Sigmoid colon (tissue), 7 donors: Measurements from ENCODE around the gene PRKCZ. TPM values are rescaled to one million over a fixed set of nuclear protein-coding genes. Genes with fewer than 3 reads are reported as not detected.

Experiments
- DNase-seq: peaks from one replicate; pipeline ENCODE4 v3.0.0-alpha.2; 2019
- H3K27ac ChIP-seq, 4 donors: fragments of 200-600 bp; sonication (generic); one replicate each; pipeline ENCODE4 v1.5.1; 2016 to 2019; ENCODE audit warnings: mild to moderate bottlenecking in 1 of 4
- H3K27me3 ChIP-seq, 3 donors: fragments of 200-600 bp; sonication (generic); one replicate each; pipeline ENCODE4 v1.5.1; 2019; ENCODE audit warnings: mild to moderate bottlenecking in 1 of 3
- H3K36me3 ChIP-seq, 4 donors: fragments of 200-600 bp; sonication (generic); one replicate each; pipeline ENCODE4 v1.5.1; 2016 to 2019
- H3K4me1 ChIP-seq, 4 donors: fragments of 200-600 bp; sonication (generic); one replicate each; pipeline ENCODE4 v1.5.1; 2017 to 2019
- H3K4me3 ChIP-seq, 4 donors: fragments of 200-600 bp; sonication (generic); one replicate each; pipeline ENCODE4 v1.5.1; 2017 to 2019; ENCODE audit warnings: mild to moderate bottlenecking in 2 of 4, moderate library complexity in 1 of 4
- H3K9me3 ChIP-seq, 4 donors: fragments of 200-600 bp in 3 of 4; sonication (generic) in 3 of 4; one replicate each; pipeline versions ENCODE4 v1.5.1 to v1.6.1; 2013 to 2019
- EP300 ChIP-seq, 4 donors: sonication (generic); formaldehyde crosslinking; IDR thresholded peaks; one replicate each; pipeline ENCODE4 v1.6.1; 2017; ENCODE audit warnings: antibody characterized with exemption in 4 of 4
- POLR2A ChIP-seq, 2 donors: fragments of 450-650 bp; IDR thresholded peaks; one replicate each; pipeline ENCODE4 v1.6.1; 2016; ENCODE audit warnings: antibody characterized with exemption in 2 of 2, mild to moderate bottlenecking in 2 of 2, moderate library complexity in 2 of 2
- POLR2AphosphoS5 ChIP-seq, 4 donors: sonication (generic); formaldehyde crosslinking; IDR thresholded peaks; one replicate each; pipeline ENCODE4 v1.6.1; 2017; ENCODE audit warnings: antibody characterized with exemption in 4 of 4
- WGBS, 2 donors: extraction: QIAGEN DNeasy Blood & Tissue Kit; methylation state at CpG; one replicate each; pipeline ENCODE4 v1.1.7; 2013; 5-methylcytosine and 5-hydroxymethylcytosine counted together
- intact Hi-C: fragments of 100-400 bp; cut with DNase I; formaldehyde crosslinking; loops from one replicate; pipeline ENCODE4 v1.15.1; 2023
- polyA plus RNA-seq, 3 donors: library from polyadenylated mRNA; stranded (reverse); fragments of 200-250 nt; gene quantifications; one replicate each; pipeline ENCODE4 v1.2.3, GENCODE V29; 2013
- total RNA-seq, 4 donors: library from RNA; depleted of rRNA; stranded (reverse); fragments of >200 nt; gene quantifications; one replicate each; pipeline ENCODE4 v1.1.0, GENCODE V29; 2016
- TF ChIP-seq, protein P1 (sequence below), 4 experiments: fragments of 450-650 bp in 3 of 4; fragments of 200-600 bp in 1 of 4; IDR thresholded peaks; one replicate each; pipeline ENCODE4 v1.5.1; 2016 to 2019; ENCODE audit warnings: antibody characterized with exemption in 4 of 4, mild to moderate bottlenecking in 3 of 4, moderate library complexity in 2 of 4
- donor health status: healthy with polysubstance abuse.
- donor health status: Bipolar disorder and iron deficiency.
- donor health status: healthy.

The PRKCZ gene
- total and polyA plus RNA-seq, 7 donors, result 1.4 to 52.9 (median 4.8) TPM

GRCh38 chr1:2088458-2088857 is 38.2 kb downstream of the PRKCZ start:
- Histone ChIP-seq H3K27me3 (peaks cover 0 to 63% (median 9%) of the 10 kb centered on the region in 3 donors), H3K4me3 (no peak overlapping the region), H3K36me3 (no peaks in the 10 kb centered on the region), H3K4me1 (no peaks in the 10 kb centered on the region), H3K27ac (peak overlapping the region in 2 of 4 donors; percentile 41 to 65), H3K9me3 (no peaks in the 10 kb centered on the region)
- 76 to 86% methylated on average over 16 of the region's 16 CpGs for WGBS, 2 donors
- intact Hi-C loops, result no loop called here
- TF ChIP-seq, protein P1, sequence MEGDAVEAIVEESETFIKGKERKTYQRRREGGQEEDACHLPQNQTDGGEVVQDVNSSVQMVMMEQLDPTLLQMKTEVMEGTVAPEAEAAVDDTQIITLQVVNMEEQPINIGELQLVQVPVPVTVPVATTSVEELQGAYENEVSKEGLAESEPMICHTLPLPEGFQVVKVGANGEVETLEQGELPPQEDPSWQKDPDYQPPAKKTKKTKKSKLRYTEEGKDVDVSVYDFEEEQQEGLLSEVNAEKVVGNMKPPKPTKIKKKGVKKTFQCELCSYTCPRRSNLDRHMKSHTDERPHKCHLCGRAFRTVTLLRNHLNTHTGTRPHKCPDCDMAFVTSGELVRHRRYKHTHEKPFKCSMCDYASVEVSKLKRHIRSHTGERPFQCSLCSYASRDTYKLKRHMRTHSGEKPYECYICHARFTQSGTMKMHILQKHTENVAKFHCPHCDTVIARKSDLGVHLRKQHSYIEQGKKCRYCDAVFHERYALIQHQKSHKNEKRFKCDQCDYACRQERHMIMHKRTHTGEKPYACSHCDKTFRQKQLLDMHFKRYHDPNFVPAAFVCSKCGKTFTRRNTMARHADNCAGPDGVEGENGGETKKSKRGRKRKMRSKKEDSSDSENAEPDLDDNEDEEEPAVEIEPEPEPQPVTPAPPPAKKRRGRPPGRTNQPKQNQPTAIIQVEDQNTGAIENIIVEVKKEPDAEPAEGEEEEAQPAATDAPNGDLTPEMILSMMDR (IDR thresholded peaks at IDR 0.05), result no peak
- TF ChIP-seq POLR2AphosphoS5 (IDR thresholded peaks at IDR 0.05), result peak in 2 of 4 donors; percentile 5 to 26
- peak; percentile 89 for DNase-seq

GRCh38 chr1:2089051-2089450 is 38.8 kb downstream of the PRKCZ start:
- WGBS, 2 donors, result 94 to 95% methylated on average over 17 of the region's 17 CpGs
- no peaks in the 10 kb centered on the region for H3K36me3 ChIP-seq
- TF ChIP-seq POLR2AphosphoS5 (IDR thresholded peaks at IDR 0.05) (no peak), POLR2A (IDR thresholded peaks at IDR 0.05) (no peak), EP300 (IDR thresholded peaks at IDR 0.05) (no peak)
- TF ChIP-seq, protein P1 (IDR thresholded peaks at IDR 0.05), result no peak
- peaks cover 0 to 59% (median 9%) of the 10 kb centered on the region in 3 donors for H3K27me3 ChIP-seq
- H3K9me3 ChIP-seq, result no peaks in the 10 kb centered on the region
- no peak overlapping the region for H3K4me3 ChIP-seq
- no peaks in the 10 kb centered on the region for H3K4me1 ChIP-seq
- peak overlapping the region in 3 of 4 donors; percentile 41 to 65 (median 49) for H3K27ac ChIP-seq
- DNase-seq, result no peak
- intact Hi-C loops, result no loop called here

DNA sequence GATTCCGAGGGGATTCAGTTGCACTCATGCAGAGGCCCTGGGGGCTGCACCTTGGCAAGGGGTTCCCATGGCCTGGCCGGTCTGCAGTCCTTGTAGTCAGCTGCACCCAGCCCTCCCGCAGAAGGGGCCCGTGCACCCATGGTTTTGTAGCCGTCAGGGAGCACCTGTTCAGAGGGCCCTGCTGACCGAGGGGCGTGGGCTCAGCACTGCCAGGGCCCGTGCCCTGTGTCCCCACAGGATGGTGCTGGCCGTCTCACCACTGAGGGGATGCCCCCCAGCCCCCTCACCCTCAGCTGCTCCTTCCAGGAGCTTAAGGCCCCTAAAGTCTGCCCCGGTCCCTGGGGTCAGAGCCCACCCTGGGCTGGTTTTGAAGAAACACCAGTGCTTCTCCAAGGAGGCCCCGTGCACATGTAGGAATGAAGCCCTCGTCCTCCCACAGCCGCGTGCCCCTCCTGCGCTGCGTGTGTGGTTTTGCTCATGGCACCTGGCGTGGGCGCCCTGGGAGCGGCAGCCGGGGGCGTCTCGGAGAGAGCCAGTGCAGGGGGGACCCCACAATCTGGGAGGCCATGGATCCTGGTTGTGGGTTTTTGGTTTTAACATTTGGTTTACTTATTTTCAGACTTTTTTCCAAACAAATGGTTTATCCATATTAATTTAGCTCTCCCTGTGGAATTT is 40.1 kb downstream of the PRKCZ start:
- H3K27ac ChIP-seq, result peak overlapping the region in 2 of 4 donors; percentile 39 to 65
- intact Hi-C loops, result no loop called here
- no peaks in the 10 kb centered on the region for H3K4me1 ChIP-seq
- H3K9me3 ChIP-seq, result no peaks in the 10 kb centered on the region
- H3K36me3 ChIP-seq, result no peaks in the 10 kb centered on the region
- no peak for DNase-seq
- 85 to 93% methylated on average over 22 of the region's 22 CpGs for WGBS, 2 donors
- no peak overlapping the region for H3K4me3 ChIP-seq
- H3K27me3 ChIP-seq, result peaks cover 0 to 51% (median 9%) of the 10 kb centered on the region in 3 donors
- TF ChIP-seq, protein P1 (IDR thresholded peaks at IDR 0.05), result no peak
- TF ChIP-seq EP300 (IDR thresholded peaks at IDR 0.05) (no peak), POLR2AphosphoS5 (IDR thresholded peaks at IDR 0.05) (no peak), POLR2A (IDR thresholded peaks at IDR 0.05) (no peak)

DNA sequence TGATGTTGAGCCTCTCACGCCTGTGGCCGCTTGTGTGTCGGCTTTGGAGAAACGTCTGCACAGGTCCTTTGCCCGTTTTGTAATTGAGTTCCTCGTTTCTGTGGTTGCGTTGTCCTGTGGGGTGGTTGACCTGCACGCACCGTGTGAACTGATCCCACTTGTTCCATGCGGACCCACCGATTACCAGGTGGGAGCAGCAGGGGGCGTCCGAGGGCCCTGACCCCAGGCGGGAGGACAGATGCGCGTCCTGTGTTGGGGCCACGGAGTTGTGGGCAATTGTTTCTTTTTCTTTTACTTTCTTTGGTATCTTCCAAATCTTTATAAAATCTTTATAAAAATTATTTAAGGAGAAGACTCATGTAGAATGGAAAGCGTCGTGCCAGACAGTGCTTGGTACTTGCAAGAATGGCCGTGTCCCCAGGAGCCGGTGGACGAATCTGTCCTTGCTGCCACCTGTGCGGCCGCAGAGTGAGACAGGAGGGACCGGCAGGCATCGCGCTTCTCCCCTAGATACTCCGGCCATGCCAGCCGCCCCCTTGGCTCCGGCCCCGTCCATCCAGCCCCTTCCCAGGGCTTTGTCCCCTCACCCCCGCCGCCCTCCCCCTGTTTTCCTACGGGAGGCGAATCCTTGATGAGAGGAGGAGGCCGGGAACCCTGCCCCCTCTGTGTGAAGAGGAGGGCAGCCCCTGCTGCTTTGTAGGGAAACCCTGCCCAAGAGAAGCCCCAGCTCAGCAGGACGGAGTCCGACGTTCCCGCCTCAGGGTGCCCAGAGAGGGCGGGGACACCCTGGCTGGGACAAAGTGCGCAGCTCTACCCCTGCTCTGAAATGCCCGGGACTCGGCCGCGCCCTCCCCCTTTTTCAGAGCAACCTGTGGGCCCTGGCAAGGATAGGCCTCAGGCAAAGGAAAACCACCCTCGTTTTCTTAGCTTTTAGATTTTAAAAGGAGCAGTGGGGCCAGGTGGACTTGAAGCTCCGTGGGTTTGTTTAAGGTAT is 41.7 kb downstream of the PRKCZ start:
- H3K9me3 ChIP-seq, result no peaks in the 10 kb centered on the region
- no peak overlapping the region for H3K4me3 ChIP-seq
- intact Hi-C loops, result no loop called here
- no peaks in the 10 kb centered on the region for H3K36me3 ChIP-seq
- no peaks in the 10 kb centered on the region for H3K4me1 ChIP-seq
- H3K27ac ChIP-seq, result no peak overlapping the region
- TF ChIP-seq EP300 (IDR thresholded peaks at IDR 0.05), result no peak
- TF ChIP-seq, protein P1 (IDR thresholded peaks at IDR 0.05), result peak in 3 of 4 experiments; percentile 31 to 49 (median 45)
- DNase-seq, result no peak
- H3K27me3 ChIP-seq, result peaks cover 0 to 41% (median 9%) of the 10 kb centered on the region in 3 donors
- WGBS, 2 donors, result 37 to 61% methylated on average over 48 of the region's 48 CpGs
